ENCODE results near the gene MYO3B.

GRCh38 chr2:170369228-170369627 lies 191.3 kb downstream of the MYO3B start:
- TF ChIP-seq, protein P1, sequence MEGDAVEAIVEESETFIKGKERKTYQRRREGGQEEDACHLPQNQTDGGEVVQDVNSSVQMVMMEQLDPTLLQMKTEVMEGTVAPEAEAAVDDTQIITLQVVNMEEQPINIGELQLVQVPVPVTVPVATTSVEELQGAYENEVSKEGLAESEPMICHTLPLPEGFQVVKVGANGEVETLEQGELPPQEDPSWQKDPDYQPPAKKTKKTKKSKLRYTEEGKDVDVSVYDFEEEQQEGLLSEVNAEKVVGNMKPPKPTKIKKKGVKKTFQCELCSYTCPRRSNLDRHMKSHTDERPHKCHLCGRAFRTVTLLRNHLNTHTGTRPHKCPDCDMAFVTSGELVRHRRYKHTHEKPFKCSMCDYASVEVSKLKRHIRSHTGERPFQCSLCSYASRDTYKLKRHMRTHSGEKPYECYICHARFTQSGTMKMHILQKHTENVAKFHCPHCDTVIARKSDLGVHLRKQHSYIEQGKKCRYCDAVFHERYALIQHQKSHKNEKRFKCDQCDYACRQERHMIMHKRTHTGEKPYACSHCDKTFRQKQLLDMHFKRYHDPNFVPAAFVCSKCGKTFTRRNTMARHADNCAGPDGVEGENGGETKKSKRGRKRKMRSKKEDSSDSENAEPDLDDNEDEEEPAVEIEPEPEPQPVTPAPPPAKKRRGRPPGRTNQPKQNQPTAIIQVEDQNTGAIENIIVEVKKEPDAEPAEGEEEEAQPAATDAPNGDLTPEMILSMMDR (tag by site-specific recombination; IDR thresholded peaks at IDR 0.05): no peak
- TF ChIP-seq, protein P2, sequence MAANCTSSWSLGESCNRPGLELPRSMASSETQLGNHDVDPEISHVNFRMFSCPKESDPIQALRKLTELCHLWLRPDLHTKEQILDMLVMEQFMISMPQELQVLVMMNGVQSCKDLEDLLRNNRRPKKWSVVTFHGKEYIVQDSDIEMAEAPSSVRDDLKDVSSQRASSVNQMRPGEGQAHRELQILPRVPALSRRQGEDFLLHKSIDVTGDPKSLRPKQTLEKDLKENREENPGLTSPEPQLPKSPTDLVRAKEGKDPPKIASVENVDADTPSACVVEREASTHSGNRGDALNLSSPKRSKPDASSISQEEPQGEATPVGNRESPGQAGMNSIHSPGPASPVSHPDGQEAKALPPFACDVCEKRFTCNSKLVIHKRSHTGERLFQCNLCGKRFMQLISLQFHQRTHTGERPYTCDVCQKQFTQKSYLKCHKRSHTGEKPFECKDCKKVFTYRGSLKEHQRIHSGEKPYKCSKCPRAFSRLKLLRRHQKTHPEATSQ (tag by site-specific recombination; IDR thresholded peaks at IDR 0.05): no peak
- no peak for TF ChIP-seq RBAK (tag by site-specific recombination; IDR thresholded peaks at IDR 0.05)

All from HEK293 (cell line).